ENCODE data around the gene SCML1. TPM values are rescaled to one million over a fixed set of nuclear protein-coding genes. Genes with fewer than 3 reads are reported as not detected.

Gene SCML1
- total and polyA plus RNA-seq, 2 of the 8 experiments (the other 6 are each of a cell fraction or from before 2014, with no cell fraction given) = 2.2 to 2.5 TPM

DNA sequence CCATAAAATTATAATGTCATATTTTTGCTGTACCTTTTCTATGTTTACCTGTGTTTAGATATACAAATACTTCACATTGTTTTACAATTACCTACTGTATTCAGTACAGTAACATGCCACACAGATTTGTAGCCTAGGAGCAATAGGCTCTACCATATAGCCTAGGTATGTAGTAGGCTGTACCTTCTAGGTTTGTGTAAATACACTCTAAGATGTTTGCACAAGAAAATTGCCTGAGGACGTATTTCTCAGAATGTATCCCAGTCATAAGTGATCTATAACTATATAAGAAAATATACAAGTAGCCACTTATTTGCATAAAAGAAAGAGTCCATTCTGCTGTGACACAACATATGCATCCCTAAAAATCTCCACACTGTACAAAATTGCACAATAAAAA lies 36.3 kb upstream of the SCML1 start:
- Histone ChIP-seq H3K4ac (replicated peaks; ENCODE audit: insufficient read length, low read depth, low read length) (no peak overlapping the region), H3K23ac (ENCODE audit: insufficient read length) (no peak overlapping the region), H3K14ac (ENCODE audit: insufficient read length) (no peak overlapping the region), H3K23me2 (ENCODE audit: low read depth, low read length) (no peaks in the 10 kb centered on the region), H3K9me3 (ENCODE audit: insufficient read depth in 2 of 2, low read depth in 1 of 2, low read length in 1 of 2) (no peaks in the 10 kb centered on the region), H3K4me2 (ENCODE audit: insufficient read depth in 1 of 2, low read depth in 2 of 2, low read length in 2 of 2) (no peak overlapping the region), H3K4me1 (replicated peaks in 1 of 4; ENCODE audit: control insufficient read depth in 3 of 4, insufficient read depth in 4 of 4, low read length in 3 of 4) (no peaks in the 10 kb centered on the region), H2BK120ac (replicated peaks; ENCODE audit: low read depth, low read length) (no peak overlapping the region), H2AFZ (ENCODE audit: low read length) (no peak overlapping the region), H4K91ac (replicated peaks; ENCODE audit: insufficient read length, low read length) (no peak overlapping the region), H2BK15ac (ENCODE audit: low read length) (no peak overlapping the region), H3K4me3 (ENCODE audit: extremely low read depth in 1 of 4, insufficient read depth in 2 of 4, low read depth in 3 of 4, low read length in 4 of 4) (no peak overlapping the region), H3K36me3 (ENCODE audit: control insufficient read depth in 2 of 4, insufficient read depth in 4 of 4, low read length in 3 of 4) (no peaks in the 10 kb centered on the region), H2AK5ac (ENCODE audit: low read depth, low read length) (no peak overlapping the region), H3K9ac (replicated peaks in 1 of 4; ENCODE audit: extremely low read depth in 1 of 4, low read depth in 3 of 4, low read length in 3 of 4) (no peak overlapping the region), H3K18ac (ENCODE audit: extremely low read depth, low read length) (no peak overlapping the region), H3K79me2 (ENCODE audit: control insufficient read depth in 1 of 2, insufficient read depth in 2 of 2, low read length in 2 of 2) (no peaks in the 10 kb centered on the region), H4K5ac (ENCODE audit: insufficient read length, low read depth, low read length) (no peak overlapping the region), H4K20me1 (replicated peaks in 1 of 2; ENCODE audit: control insufficient read depth in 1 of 2, insufficient read depth in 2 of 2, low read length in 2 of 2) (no peaks in the 10 kb centered on the region), H3K56ac (replicated peaks; ENCODE audit: insufficient read length, low read depth, low read length) (no peak overlapping the region), H2BK20ac (ENCODE audit: low read length) (no peak overlapping the region), H3K79me1 (ENCODE audit: low read depth, low read length) (no peaks in the 10 kb centered on the region), H2BK5ac (ENCODE audit: low read depth, low read length) (no peak overlapping the region), H3K27ac (ENCODE audit: low read depth, low read length) (no peak overlapping the region), H2BK12ac (ENCODE audit: low read depth, low read length) (no peak overlapping the region), H3K27me3 (replicated peaks in 1 of 4; ENCODE audit: control insufficient read depth in 3 of 4, extremely low read depth in 1 of 4, insufficient read depth in 3 of 4, low read length in 3 of 4) (no peaks in the 10 kb centered on the region), H4K8ac (ENCODE audit: extremely low read depth, insufficient read depth, low read length) (no peak overlapping the region)
- DNase-seq (ENCODE audit: low read depth in 1 of 2, low spot score in 2 of 2) (no peak), FAIRE-seq (no peak)
- POLR2A ChIA-PET (ENCODE audit: partially characterized antibody) = no interaction called here
- TF ChIP-seq, protein P1, sequence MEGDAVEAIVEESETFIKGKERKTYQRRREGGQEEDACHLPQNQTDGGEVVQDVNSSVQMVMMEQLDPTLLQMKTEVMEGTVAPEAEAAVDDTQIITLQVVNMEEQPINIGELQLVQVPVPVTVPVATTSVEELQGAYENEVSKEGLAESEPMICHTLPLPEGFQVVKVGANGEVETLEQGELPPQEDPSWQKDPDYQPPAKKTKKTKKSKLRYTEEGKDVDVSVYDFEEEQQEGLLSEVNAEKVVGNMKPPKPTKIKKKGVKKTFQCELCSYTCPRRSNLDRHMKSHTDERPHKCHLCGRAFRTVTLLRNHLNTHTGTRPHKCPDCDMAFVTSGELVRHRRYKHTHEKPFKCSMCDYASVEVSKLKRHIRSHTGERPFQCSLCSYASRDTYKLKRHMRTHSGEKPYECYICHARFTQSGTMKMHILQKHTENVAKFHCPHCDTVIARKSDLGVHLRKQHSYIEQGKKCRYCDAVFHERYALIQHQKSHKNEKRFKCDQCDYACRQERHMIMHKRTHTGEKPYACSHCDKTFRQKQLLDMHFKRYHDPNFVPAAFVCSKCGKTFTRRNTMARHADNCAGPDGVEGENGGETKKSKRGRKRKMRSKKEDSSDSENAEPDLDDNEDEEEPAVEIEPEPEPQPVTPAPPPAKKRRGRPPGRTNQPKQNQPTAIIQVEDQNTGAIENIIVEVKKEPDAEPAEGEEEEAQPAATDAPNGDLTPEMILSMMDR (IDR thresholded peaks at IDR 0.05; ENCODE audit: control extremely low read depth in 1 of 3, insufficient read depth in 1 of 3, low read depth in 1 of 3, low read length in 3 of 3) = no peak
- TF ChIP-seq RBBP5 (IDR thresholded peaks at IDR 0.05; ENCODE audit: borderline replicate concordance, low read depth, low read length) = no peak
- no peak for TF ChIP-seq JUND (IDR thresholded peaks at IDR 0.05; ENCODE audit: low read length)
- TF ChIP-seq BACH1 (IDR thresholded peaks at IDR 0.05; ENCODE audit: low read length) = no peak
- WGBS, 2 experiments (ENCODE audit: extremely low coverage in 1 of 2, insufficient coverage in 1 of 2, insufficient read length in 1 of 2, insufficient replicate concordance in 2 of 2, low coverage in 1 of 2, low lambda C conversion rate in 2 of 2, missing lambda C conversion rate in 1 of 2) = 100% methylated on average over 1 of the region's 1 CpG; no CpG with 5 or more reads in 1 of the 2 experiments
- CTCF ChIA-PET (ENCODE audit: partially characterized antibody) = no interaction called here
